Ascending aorta (tissue), 2 donors: ENCODE results near the gene JDP2. TPM values are rescaled to one million over a fixed set of nuclear protein-coding genes. Genes with fewer than 3 reads are reported as not detected.

Experiments used
- DNase-seq, 2 donors: peaks; one replicate each; pipeline ENCODE4 v3.0.0-alpha.2; 2019; ENCODE audit warnings: low spot score in 2 of 2
- H3K27ac ChIP-seq, 2 donors: fragments of 200-600 bp; sonication (generic); one replicate each; pipeline ENCODE4 v1.5.1; 2016 to 2017; ENCODE audit warnings: mild to moderate bottlenecking in 1 of 2
- H3K27me3 ChIP-seq: fragments of 200-600 bp; sonication (generic); one replicate; pipeline ENCODE4 v1.5.1; 2017
- H3K36me3 ChIP-seq, 2 donors: fragments of 200-600 bp; sonication (generic); one replicate each; pipeline ENCODE4 v1.5.1; 2016
- H3K4me1 ChIP-seq, 2 donors: fragments of 200-600 bp; sonication (generic); one replicate each; pipeline ENCODE4 v1.5.1; 2016 to 2017; ENCODE audit warnings: mild to moderate bottlenecking in 1 of 2
- H3K4me3 ChIP-seq, 2 donors: fragments of 200-600 bp; sonication (generic); one replicate each; pipeline ENCODE4 v1.5.1; 2016 to 2017; ENCODE audit warnings: mild to moderate bottlenecking in 1 of 2
- H3K9me3 ChIP-seq, 2 donors: fragments of 200-600 bp; sonication (generic); one replicate each; pipeline ENCODE4 v1.5.1; 2016
- intact Hi-C: fragments of 100-400 bp; cut with DNase I; formaldehyde crosslinking; loops from one replicate; pipeline ENCODE4 v1.15.1; 2023
- total RNA-seq: library from RNA; depleted of rRNA; stranded (reverse); fragments of >200 nt; gene quantifications from one replicate; pipeline ENCODE4 v1.1.0, GENCODE V29; 2016
- TF ChIP-seq, protein P1 (sequence below), 3 experiments: fragments of 200-600 bp in 2 of 3; fragments of 450-650 bp in 1 of 3; sonication (generic) in 2 of 3; IDR thresholded peaks; one replicate each; pipeline ENCODE4 v1.5.1; 2016 to 2019; ENCODE audit warnings: antibody characterized with exemption in 3 of 3, mild to moderate bottlenecking in 1 of 3, moderate library complexity in 1 of 3

JDP2 gene
- total RNA-seq, 1 donor from 2014 or later = 213 TPM

DNA sequence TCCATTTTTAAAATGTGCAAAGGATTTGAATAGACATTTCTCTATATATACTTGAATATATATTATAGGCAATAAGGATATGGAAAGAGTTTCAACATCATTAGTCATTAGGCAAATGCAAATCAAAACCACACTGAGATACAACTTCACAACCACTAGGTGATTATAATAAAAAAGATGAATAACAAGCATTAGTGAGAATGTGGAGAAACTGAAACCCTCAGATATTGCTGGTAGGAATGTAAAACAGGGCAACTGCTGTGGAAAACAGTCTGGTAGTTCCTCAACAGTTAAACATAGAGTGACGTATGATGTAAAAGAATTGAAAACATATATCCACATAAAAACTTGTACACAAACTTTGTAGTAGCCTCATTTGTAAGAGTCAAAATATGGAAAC, 82.7 kb downstream of the JDP2 start:
- H3K27ac ChIP-seq = no peak overlapping the region
- H3K27me3 ChIP-seq = no peaks in the 10 kb centered on the region
- DNase-seq = no peak
- no peaks in the 10 kb centered on the region for H3K4me1 ChIP-seq
- no peak overlapping the region for H3K4me3 ChIP-seq
- H3K9me3 ChIP-seq = peaks cover 0 to 17% of the 10 kb centered on the region in 2 donors
- no peaks in the 10 kb centered on the region for H3K36me3 ChIP-seq
- intact Hi-C loops = no loop called here
- TF ChIP-seq, protein P1, sequence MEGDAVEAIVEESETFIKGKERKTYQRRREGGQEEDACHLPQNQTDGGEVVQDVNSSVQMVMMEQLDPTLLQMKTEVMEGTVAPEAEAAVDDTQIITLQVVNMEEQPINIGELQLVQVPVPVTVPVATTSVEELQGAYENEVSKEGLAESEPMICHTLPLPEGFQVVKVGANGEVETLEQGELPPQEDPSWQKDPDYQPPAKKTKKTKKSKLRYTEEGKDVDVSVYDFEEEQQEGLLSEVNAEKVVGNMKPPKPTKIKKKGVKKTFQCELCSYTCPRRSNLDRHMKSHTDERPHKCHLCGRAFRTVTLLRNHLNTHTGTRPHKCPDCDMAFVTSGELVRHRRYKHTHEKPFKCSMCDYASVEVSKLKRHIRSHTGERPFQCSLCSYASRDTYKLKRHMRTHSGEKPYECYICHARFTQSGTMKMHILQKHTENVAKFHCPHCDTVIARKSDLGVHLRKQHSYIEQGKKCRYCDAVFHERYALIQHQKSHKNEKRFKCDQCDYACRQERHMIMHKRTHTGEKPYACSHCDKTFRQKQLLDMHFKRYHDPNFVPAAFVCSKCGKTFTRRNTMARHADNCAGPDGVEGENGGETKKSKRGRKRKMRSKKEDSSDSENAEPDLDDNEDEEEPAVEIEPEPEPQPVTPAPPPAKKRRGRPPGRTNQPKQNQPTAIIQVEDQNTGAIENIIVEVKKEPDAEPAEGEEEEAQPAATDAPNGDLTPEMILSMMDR (IDR thresholded peaks at IDR 0.05) = no peak

DNA sequence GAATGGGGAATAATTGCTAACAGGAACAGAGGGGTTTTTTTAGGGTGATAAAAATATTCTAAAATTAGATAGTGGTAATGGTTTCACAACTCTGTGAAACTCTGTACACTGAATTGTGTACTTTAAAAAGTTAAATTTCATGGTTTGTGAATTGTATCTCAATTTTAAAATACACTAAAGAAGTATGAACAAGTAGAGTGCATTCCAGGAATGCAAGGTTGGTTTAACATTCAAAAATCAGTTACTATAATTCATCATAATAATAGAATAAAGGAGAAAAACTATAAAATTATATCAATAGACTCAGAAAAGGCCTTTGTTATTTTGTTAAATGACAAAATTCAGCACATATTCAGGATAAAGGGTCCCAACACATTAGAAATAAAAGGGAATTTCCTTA, 83.4 kb downstream of the JDP2 start:
- TF ChIP-seq, protein P1 (IDR thresholded peaks at IDR 0.05) = no peak
- Histone ChIP-seq H3K4me1 (no peaks in the 10 kb centered on the region), H3K27me3 (no peaks in the 10 kb centered on the region), H3K36me3 (no peaks in the 10 kb centered on the region), H3K9me3 (peaks cover 0 to 17% of the 10 kb centered on the region in 2 donors), H3K4me3 (no peak overlapping the region), H3K27ac (no peak overlapping the region)
- intact Hi-C loops = no loop called here
- DNase-seq = no peak

DNA sequence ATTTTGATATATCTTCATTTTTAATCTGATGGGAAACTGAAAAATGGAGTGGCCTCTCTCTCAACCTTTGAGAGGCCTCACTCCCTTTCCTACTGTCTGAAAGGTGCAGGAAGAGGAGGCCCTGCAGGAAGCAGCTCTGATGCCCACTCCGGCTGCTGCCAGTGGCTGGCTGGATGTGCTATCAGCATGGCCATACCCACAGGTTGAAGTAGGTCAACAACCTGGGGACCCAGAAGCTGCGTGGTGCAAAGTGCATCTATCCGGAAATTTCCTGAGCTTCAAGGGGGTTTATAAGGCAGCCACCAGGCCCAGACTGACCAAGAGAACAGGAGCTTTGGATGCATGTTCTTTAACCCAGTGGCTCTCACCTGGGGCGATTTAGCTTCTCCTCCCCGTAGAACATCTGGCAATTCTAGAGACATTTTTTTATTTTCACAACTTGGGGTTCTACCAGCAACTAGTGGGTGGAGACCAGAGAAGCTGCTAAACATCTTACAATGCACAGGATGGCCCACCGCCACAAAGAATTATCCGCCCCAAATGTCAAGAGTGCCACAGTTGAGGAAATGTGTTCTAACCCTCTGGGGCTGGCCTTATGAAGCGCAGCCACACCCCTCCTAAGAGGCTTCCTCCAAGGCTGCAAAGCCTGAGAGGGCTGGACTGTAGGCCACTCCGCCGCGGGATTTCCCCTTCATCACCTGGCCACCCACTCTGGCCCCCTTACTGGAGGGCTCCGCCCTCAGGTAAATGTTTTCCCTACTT, 86.3 kb downstream of the JDP2 start:
- TF ChIP-seq, protein P1 (IDR thresholded peaks at IDR 0.05) = no peak
- Histone ChIP-seq H3K4me3 (no peak overlapping the region), H3K4me1 (no peaks in the 10 kb centered on the region), H3K36me3 (no peaks in the 10 kb centered on the region), H3K27me3 (no peaks in the 10 kb centered on the region), H3K9me3 (peaks cover 0 to 9% of the 10 kb centered on the region in 2 donors), H3K27ac (no peak overlapping the region)
- intact Hi-C loops = no loop called here
- no peak for DNase-seq

DNA sequence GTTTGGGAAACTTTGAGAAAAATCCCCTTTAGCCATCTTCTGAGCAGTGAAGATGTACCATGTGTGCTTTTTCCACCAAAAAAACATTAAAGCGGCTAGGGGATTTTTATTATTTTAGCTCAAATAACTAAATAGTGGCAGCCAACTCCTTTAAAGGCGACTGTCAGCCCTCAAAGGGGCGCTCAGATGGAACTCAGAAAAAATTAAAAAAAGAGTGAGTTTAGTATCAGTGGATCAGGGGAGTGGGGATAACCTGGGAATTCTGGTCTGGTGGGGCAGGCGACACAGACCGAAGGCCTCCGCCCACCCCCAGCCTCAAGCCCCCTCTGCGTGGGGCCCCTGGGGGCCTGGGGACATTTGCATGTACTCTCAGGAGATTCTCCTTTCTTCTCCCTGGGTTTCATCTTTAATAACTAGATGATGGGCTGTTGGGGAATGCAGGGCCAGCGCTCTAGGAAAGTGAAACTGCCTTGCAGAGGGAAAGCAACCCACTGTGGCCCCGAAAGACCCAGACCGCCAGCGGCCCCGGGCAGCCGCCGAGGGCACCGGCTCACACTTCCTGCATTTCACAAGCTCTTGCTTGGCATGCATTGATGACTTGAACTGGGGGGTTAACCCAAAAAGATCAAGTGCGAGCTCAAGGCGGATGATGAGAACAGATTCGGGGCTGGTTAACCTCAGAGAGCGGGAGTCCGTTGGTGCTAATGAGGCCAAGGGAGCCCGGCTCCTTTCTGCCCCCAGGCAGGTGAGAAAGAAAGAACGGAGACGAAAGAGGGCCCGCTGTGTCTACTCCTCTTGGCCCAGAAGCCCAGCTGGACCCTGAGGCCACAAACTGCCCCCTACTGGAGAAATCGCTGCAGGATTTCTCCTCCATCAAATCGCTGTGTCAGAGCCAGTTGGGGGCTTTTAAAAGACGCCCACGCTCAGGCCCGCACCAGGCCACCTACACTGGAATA, 87.1 kb downstream of the JDP2 start:
- intact Hi-C loops = no loop called here
- Histone ChIP-seq H3K4me1 (no peaks in the 10 kb centered on the region), H3K27me3 (no peaks in the 10 kb centered on the region), H3K27ac (no peak overlapping the region), H3K9me3 (peaks cover 0 to 9% of the 10 kb centered on the region in 2 donors), H3K36me3 (no peaks in the 10 kb centered on the region), H3K4me3 (peak overlapping the region in 1 of 2 donors; percentile 61)
- TF ChIP-seq, protein P1 (IDR thresholded peaks at IDR 0.05) = peak in 1 of 3 experiments; percentile 44
- DNase-seq = no peak

DNA sequence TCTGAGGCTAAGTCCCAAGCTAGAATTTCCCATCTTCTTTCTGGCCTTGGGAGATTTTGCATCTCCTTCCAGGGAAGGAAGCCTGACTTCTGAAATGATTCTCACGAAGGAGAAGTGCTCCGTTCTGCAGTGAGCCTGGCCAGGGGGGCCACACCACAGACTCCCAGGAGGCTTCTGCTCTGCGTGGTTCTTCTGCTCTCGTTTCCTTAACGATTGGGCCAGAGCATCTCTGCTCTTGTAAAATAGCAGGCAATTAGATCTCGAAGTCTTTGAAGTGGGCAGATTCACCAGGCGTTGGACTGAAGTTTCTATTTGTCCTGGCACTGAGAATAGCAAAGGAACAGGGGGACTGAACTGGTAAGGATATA, 87.8 kb downstream of the JDP2 start:
- no peak overlapping the region for H3K27ac ChIP-seq
- DNase-seq = no peak
- TF ChIP-seq, protein P1 (IDR thresholded peaks at IDR 0.05) = no peak

More for the DNA sequence above, 87.8 kb downstream of the JDP2 start:
- no peaks in the 10 kb centered on the region for H3K36me3 ChIP-seq
- H3K9me3 ChIP-seq = peaks cover 0 to 9% of the 10 kb centered on the region in 2 donors
- intact Hi-C loops = no loop called here
- H3K27me3 ChIP-seq = no peaks in the 10 kb centered on the region
- H3K4me3 ChIP-seq = peak overlapping the region in 1 of 2 donors; percentile 61
- H3K4me1 ChIP-seq = no peaks in the 10 kb centered on the region
